ENCODE results near the gene PROCA1.

GRCh38 chr17:28735242-28735722, 23.6 kb upstream of the PROCA1 start:
- TF ChIP-seq ZFP36 (IDR thresholded peaks at IDR 0.05; ENCODE audit: borderline replicate concordance, low read depth, low read length, partially characterized antibody) (no peak), CBFB (CRISPR knock-in tag; IDR thresholded peaks at IDR 0.05) (no peak), ZNF317 (CRISPR knock-in tag; IDR thresholded peaks at IDR 0.05) (no peak), CREB3 (CRISPR knock-in tag; IDR thresholded peaks at IDR 0.05) (no peak), CCAR2 (optimal IDR thresholded peaks at IDR 0.05; ENCODE audit: low read depth, low read length) (no peak), ZNF530 (CRISPR knock-in tag; IDR thresholded peaks at IDR 0.05; ENCODE audit: low read depth) (no peak), SIN3A (IDR thresholded peaks at IDR 0.05; ENCODE audit: borderline replicate concordance, low read depth, low read length) (no peak), ZNF660 (CRISPR knock-in tag; IDR thresholded peaks at IDR 0.05; ENCODE audit: borderline replicate concordance, low read depth) (no peak), GABPB1 (CRISPR knock-in tag; IDR thresholded peaks at IDR 0.05) (no peak), ETV6 (CRISPR knock-in tag; conservative IDR thresholded peaks at IDR 0.05) (no peak)

Measured in HepG2 (cell line).